GM13976 (cell line): ENCODE data around the gene ADAR.

ENCODE experiments used
- DNase-seq: peaks from one replicate; pipeline ENCODE4 v3.0.0; 2012; ENCODE audit warnings: low spot score
- in situ Hi-C: fragments of 300-500 bp; cut with MboI; formaldehyde crosslinking; loops from one replicate; pipeline ENCODE4 v1.12.0; 2022; ENCODE audit warnings: low sequenced_read_pairs, mixed read lengths, inconsistent platforms; ENCODE audit not compliant: unreplicated experiment
- TF ChIP-seq, protein P1 (sequence below): IDR thresholded peaks from 2 replicates; pipeline ENCODE4 v1.5.1; 2012; ENCODE audit warnings: borderline replicate concordance, mild to moderate bottlenecking; ENCODE audit not compliant: insufficient read depth; ENCODE audit errors: extremely low read depth, missing control alignments, control extremely low read depth

ADAR gene

DNA sequence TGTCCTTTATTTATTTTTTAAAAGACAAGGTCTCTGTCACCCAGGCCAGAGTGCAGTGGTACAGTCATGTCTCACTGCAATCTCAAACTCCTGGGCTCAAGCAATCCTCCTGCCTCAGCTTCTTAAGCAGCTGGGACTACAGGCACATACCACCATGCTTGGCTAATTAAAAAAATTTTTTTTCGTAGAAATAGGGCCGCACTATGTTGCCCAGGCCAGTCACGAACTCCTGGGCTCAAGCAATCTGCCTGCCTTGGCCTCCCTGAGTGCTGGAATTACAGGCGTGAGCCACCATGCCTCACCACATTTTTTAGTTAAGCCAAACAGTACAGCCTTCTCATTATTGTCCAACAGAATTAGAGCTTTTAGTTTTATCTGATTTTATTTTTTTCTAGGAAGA, 7.4 kb upstream of the ADAR start:
- TF ChIP-seq, protein P1, sequence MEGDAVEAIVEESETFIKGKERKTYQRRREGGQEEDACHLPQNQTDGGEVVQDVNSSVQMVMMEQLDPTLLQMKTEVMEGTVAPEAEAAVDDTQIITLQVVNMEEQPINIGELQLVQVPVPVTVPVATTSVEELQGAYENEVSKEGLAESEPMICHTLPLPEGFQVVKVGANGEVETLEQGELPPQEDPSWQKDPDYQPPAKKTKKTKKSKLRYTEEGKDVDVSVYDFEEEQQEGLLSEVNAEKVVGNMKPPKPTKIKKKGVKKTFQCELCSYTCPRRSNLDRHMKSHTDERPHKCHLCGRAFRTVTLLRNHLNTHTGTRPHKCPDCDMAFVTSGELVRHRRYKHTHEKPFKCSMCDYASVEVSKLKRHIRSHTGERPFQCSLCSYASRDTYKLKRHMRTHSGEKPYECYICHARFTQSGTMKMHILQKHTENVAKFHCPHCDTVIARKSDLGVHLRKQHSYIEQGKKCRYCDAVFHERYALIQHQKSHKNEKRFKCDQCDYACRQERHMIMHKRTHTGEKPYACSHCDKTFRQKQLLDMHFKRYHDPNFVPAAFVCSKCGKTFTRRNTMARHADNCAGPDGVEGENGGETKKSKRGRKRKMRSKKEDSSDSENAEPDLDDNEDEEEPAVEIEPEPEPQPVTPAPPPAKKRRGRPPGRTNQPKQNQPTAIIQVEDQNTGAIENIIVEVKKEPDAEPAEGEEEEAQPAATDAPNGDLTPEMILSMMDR: no peak
- in situ Hi-C loops: no loop called here
- no peak for DNase-seq

DNA sequence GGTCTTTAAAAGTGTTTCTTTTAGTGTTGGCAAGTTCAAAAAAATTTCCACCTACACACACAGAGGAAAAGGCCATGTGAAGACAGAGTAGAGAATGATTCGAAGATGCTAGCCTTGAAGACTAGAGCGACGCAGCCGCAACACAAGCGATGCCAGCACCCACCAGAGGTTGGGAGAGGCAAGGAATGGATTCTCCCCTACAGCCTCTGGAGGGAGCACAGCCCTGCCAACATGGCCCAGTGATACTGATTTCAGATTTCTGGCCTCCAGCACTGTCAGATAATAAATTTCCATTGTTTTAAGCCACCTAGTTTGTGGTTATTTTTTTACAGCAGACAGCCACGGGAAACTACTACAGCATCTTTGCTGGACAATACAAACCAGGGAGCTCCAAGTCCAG, 6.9 kb upstream of the ADAR start:
- no peak for DNase-seq
- in situ Hi-C loops: no loop called here
- TF ChIP-seq, protein P1: no peak

DNA sequence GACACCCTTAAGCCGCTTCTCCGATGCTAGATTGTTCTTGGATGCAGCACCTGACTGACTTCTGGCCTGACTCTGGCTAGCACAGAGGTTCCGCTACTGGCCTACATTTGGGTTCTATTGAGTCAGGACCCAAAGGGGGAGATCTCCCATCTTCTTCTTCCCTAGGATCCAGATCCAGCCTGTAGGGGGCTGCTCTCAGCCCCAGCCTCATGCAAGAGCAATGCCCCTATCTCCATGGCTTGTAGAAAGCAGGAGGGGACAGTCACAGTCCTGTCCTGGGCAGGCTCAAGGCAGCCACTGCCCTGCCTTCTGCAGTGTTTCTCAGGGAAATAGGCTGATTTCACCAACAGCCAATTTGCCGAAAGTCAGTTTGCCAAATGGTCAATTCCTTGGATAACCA, 6.3 kb upstream of the ADAR start:
- in situ Hi-C loops: no loop called here

DNA sequence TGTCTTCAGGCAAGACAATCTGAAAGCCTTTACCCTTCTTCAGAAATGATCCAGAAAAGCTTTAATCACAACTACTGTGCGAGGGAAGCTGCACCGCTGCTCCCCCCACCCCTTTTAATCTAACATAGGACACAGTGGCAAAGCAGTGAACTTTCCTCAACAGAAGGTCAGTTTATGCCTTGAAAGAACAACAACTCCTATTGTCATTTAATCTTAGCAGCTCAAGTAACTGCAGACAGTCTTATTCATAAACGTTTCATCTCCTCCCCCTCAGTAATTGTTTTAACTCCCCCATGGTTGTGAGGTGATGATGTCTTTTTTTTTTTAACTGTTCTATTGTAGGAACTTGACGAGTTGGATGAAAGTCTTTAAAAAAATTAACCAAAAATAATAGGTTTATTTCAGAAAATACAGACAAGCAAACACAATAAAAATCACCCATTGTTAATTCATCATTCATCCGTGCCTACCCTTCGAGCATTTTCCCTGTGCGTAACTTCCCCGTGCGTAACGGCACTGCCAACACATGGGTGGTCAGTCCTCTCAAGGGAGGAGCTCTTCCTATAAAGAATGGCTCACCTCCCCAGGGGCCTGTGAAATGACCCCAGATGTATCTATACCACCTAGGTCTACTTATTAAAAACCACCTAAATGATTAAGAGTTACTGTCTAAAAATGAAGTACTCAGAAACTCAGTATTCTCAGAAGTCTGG, 3.3 kb upstream of the ADAR start:
- TF ChIP-seq, protein P1: no peak
- no peak for DNase-seq
- in situ Hi-C loops: no loop called here

More for the DNA sequence above, 6.3 kb upstream of the ADAR start:
- TF ChIP-seq, protein P1: no peak
- DNase-seq: no peak

DNA sequence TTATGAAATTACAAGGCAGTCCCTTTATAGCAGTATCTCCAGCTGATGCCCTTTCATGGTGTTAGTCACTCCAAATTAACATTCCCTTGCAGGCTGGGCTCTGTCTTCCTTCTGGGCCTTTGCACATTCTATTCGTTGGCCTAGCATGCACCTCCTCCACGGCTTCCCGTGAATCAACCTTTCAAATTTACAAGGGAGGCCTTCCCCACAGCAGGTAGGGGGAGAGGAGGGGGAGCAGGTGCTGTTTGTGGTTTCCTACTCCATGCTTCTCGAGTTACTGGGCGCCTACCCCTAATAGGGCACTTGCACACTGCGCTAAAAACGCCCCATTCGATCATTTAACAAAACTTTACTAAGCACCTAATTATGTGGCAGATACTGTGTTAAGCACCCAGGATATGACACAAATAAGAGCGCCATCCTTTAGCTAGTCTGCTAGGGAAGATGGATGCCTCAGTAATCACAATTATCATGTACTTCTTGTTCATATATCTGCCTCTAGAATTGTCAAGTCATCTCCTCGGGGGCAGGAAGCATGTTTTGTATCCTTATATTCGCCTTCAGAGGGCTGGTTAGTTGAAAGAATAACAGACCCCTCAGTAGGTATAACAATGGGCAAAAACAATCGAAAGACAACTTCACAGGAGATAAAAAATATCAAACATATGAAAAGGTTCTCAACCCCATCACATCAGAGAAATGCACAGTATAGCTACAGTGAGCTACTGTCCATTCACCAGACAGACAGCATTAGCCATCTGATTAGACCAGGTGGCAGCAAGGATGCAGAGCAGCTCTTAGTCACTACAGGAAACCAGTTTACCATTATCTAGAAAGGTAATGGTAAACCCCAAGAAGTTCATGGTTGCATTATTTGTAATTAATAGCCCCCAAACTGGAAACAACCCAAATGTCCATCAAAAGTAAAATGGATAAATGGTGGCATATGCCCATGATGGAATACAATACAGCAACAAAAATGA, 1.7 kb upstream of the ADAR start:
- DNase-seq: peak; percentile 40
- TF ChIP-seq, protein P1: no peak
- in situ Hi-C loops: no loop called here

DNA sequence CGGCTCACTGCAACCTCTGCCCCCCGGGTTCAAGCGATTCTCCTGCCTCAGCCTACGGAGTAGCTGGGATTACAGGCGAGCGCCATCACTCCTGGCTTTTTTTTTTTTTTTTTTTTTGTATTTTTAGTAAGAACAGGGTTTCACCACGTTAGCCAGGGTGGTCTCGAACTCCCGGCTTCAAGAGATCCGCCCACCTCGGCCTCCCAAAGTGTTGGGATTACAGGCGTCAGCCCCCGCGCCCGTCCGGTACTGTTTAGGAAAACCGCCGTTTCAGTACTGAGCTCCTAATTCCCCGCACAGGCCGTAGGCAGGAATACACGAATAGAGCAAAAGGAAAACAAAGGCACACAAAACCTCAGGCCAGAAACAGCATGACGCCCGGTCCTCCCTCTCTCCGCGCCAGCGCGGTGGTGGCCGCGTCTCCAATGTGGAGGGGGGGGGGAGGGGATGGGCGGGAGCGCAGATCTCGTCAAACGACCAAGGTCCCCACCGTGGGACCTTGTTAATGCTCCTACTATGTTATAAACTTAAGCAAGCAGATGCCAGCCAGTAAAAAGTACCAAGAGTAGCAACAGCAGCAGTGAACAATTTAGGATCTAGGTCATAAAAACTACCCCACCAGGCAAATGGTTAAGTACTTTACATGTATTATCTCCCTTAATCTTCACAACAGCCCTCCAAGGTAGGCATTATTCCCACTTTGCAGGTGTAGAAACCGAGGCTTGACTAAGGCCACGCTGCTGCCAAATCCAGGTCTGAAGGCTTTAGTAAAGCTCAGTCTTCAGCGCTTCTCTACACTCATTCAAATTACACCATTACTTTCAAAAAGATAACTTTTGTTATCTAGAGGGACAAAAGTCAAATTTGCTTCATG, 648 bp upstream of the ADAR start:
- in situ Hi-C loops: no loop called here
- DNase-seq: no peak
- TF ChIP-seq, protein P1: no peak
